Epithelial cell of proximal tubule (primary cell): ENCODE measurements around the gene NFE2. TPM values are rescaled to one million over a fixed set of nuclear protein-coding genes. Genes with fewer than 3 reads are reported as not detected.

Source experiments
- DNase-seq: peaks from one replicate; pipeline ENCODE4 v3.0.0-alpha.2; 2011; ENCODE audit warnings: low read depth
- H3K4me3 ChIP-seq: 2 replicates; pipeline ENCODE4 v1.5.1; 2011; ENCODE audit warnings: low read depth, mild to moderate bottlenecking, low read length
- CTCF ChIP-seq: conservative IDR thresholded peaks from 2 replicates; pipeline ENCODE4 v1.5.1; 2012; ENCODE audit warnings: low read depth, mild to moderate bottlenecking, low read length
- total RNA-seq: library from RNA; depleted of rRNA; stranded (reverse); fragments of >200 nt; gene quantifications from 2 replicates; pipeline ENCODE4 v1.2.3, GENCODE V29; 2015

The NFE2 gene
- total RNA-seq, 1 donor from 2014 or later: not detected

GRCh38 chr12:54337854-54338650, 37.2 kb upstream of the NFE2 start:
- DNase-seq: no peak
- no peak overlapping the region for H3K4me3 ChIP-seq
- TF ChIP-seq CTCF: no peak

GRCh38 chr12:54337280-54337842, 36.5 kb upstream of the NFE2 start:
- H3K4me3 ChIP-seq: no peak overlapping the region
- DNase-seq: no peak
- peak; percentile 22 for TF ChIP-seq CTCF

GRCh38 chr12:54333420-54334034, 32.7 kb upstream of the NFE2 start:
- TF ChIP-seq CTCF: no peak
- no peak for DNase-seq
- H3K4me3 ChIP-seq: no peak overlapping the region

- DNase-seq: no peak
- TF ChIP-seq CTCF: no peak
- no peak overlapping the region for H3K4me3 ChIP-seq
Measured at GRCh38 chr12:54331461-54331860, 30.6 kb upstream of the NFE2 start.

GRCh38 chr12:54330442-54330841, 29.6 kb upstream of the NFE2 start:
- no peak for TF ChIP-seq CTCF
- no peak for DNase-seq
- H3K4me3 ChIP-seq: no peak overlapping the region

- TF ChIP-seq CTCF: no peak
- H3K4me3 ChIP-seq: no peak overlapping the region
- no peak for DNase-seq
Measured at GRCh38 chr12:54329759-54330158, 28.9 kb upstream of the NFE2 start.
